ENCODE results near the gene MRPL1. TPM values are rescaled to one million over a fixed set of nuclear protein-coding genes. Genes with fewer than 3 reads are reported as not detected.
"Not testable (repeated sequence)": the region's sequence is repeated elsewhere in the genome, so short reads cannot be mapped to it uniquely, and the experiment has no call there.

The MRPL1 gene
- total RNA-seq, 1 donor from 2014 or later, result 31.7 TPM

- ChIA-PET CTCF (interaction anchor here (0.8 kb wide), 1 partner anchor 39 kb away, joined by 4 read pairs; no protein-coding TSS in a partner anchor), POLR2A (interaction anchor here (2.6 to 3.1 kb wide), 2 partner anchors 36 to 38 kb away, joined by 15 to 29 read pairs; no protein-coding TSS in a partner anchor)
- H3K4me1 Mint-ChIP-seq, result peaks cover 54% of the 10 kb centered on the region
- ATAC-seq (ENCODE audit: low read depth) (no peak), DNase-seq (no peak)
- no peaks in the 10 kb centered on the region for H3K27me3 Mint-ChIP-seq
- no peak for TF ChIP-seq CTCF (IDR thresholded peaks at IDR 0.05)
- intact Hi-C loops (cut with micrococcal nuclease), result no loop called here
- no peaks in the 10 kb centered on the region for H3K9me3 Mint-ChIP-seq
- H3K27ac Mint-ChIP-seq, result no peak overlapping the region
- no peaks in the 10 kb centered on the region for H3K36me3 Mint-ChIP-seq (ENCODE audit: low read depth)
- H3K4me3 Mint-ChIP-seq, result no peak overlapping the region
Measured at GRCh38 chr4:77856152-77856551, 6.5 kb upstream of the MRPL1 start.

- intact Hi-C loops (cut with micrococcal nuclease), result no loop called here
- POLR2A ChIA-PET, result interaction anchor here (0.7 to 5.2 kb wide), 2 partner anchors 39 to 1659 kb away, joined by 4 to 417 read pairs; partner anchors contain the start of gene CNOT6L
- H3K27ac Mint-ChIP-seq, result no peak overlapping the region
Measured at GRCh38 chr4:77859256-77859655, 3.4 kb upstream of the MRPL1 start.

GRCh38 chr4:77861495-77861894, 1.1 kb upstream of the MRPL1 start:
- no peaks in the 10 kb centered on the region for H3K9me3 Mint-ChIP-seq
- peaks cover 58% of the 10 kb centered on the region for H3K4me1 Mint-ChIP-seq
- H3K36me3 Mint-ChIP-seq (ENCODE audit: low read depth), result peaks cover 23% of the 10 kb centered on the region
- no peak for TF ChIP-seq CTCF (IDR thresholded peaks at IDR 0.05)
- POLR2A ChIA-PET, result interaction anchor here (1.1 to 5.2 kb wide), 17 partner anchors 9 to 1921 kb away, joined by 3 to 417 read pairs (median 6); partner anchors contain the start of genes BMP2K, CCNG2, CNOT6L and NAAA
- no peaks in the 10 kb centered on the region for H3K27me3 Mint-ChIP-seq
- peak overlapping the region; percentile 100 for H3K27ac Mint-ChIP-seq
- peak overlapping the region; percentile 97 for H3K4me3 Mint-ChIP-seq
- ATAC-seq (ENCODE audit: low read depth), result no peak
- intact Hi-C loops (cut with micrococcal nuclease), result loop anchor here (5.0 kb wide), 3 partner anchors 124 to 916 kb away; partner anchors contain the start of genes BMP2K and CCNG2
- DNase-seq, result no peak
- CTCF ChIA-PET, result interaction anchor here (1.2 to 3.8 kb wide), 5 partner anchors 9 to 60 kb away, joined by 4 to 27 read pairs (median 11); partner anchors contain the start of gene CNOT6L

More at GRCh38 chr4:77859256-77859655, 3.4 kb upstream of the MRPL1 start:
- no peak for TF ChIP-seq CTCF (IDR thresholded peaks at IDR 0.05)
- peaks cover 63% of the 10 kb centered on the region for H3K4me1 Mint-ChIP-seq
- H3K4me3 Mint-ChIP-seq, result no peak overlapping the region
- no peak for DNase-seq
- no peaks in the 10 kb centered on the region for H3K9me3 Mint-ChIP-seq
- peaks cover 13% of the 10 kb centered on the region for H3K36me3 Mint-ChIP-seq (ENCODE audit: low read depth)
- no peak for ATAC-seq (ENCODE audit: low read depth)
- CTCF ChIA-PET, result interaction anchor here (3.8 kb wide), 1 partner anchor 41 kb away, joined by 27 read pairs; the partner anchor contains the start of gene CNOT6L
- no peaks in the 10 kb centered on the region for H3K27me3 Mint-ChIP-seq

GRCh38 chr4:77863341-77863740, 711 bp downstream of the MRPL1 start:
- H3K27me3 Mint-ChIP-seq; H3K9me3 Mint-ChIP-seq; ATAC-seq (ENCODE audit: low read depth); CTCF ChIA-PET: not testable (repeated sequence)
- H3K4me3 Mint-ChIP-seq, result peak overlapping the region; percentile 97
- DNase-seq, result peak; percentile 18
- peaks cover 29% of the 10 kb centered on the region for H3K36me3 Mint-ChIP-seq (ENCODE audit: low read depth)
- intact Hi-C loops (cut with micrococcal nuclease), result loop anchor here (5.0 kb wide), 3 partner anchors 126 to 914 kb away; partner anchors contain the start of genes BMP2K and CCNG2
- peak overlapping the region; percentile 100 for H3K27ac Mint-ChIP-seq
- H3K4me1 Mint-ChIP-seq, result peaks cover 47% of the 10 kb centered on the region
- POLR2A ChIA-PET, result interaction anchor here (0.6 to 3.4 kb wide), 10 partner anchors 11 to 949 kb away, joined by 3 to 53 read pairs (median 5); partner anchors contain the start of gene CNOT6L

GRCh38 chr4:77865259-77865658, 2.6 kb downstream of the MRPL1 start:
- Mint-ChIP-seq H3K36me3 (ENCODE audit: low read depth) (peaks cover 41% of the 10 kb centered on the region), H3K9me3 (no peaks in the 10 kb centered on the region)

More at GRCh38 chr4:77865259-77865658, 2.6 kb downstream of the MRPL1 start:
- no peak for ATAC-seq (ENCODE audit: low read depth)
- no peak for TF ChIP-seq CTCF (IDR thresholded peaks at IDR 0.05)
- Mint-ChIP-seq H3K4me3 (no peak overlapping the region), H3K27me3 (no peaks in the 10 kb centered on the region), H3K27ac (no peak overlapping the region), H3K4me1 (peaks cover 54% of the 10 kb centered on the region)
- intact Hi-C loops (cut with micrococcal nuclease), result no loop called here
- DNase-seq, result no peak
- CTCF ChIA-PET, result no interaction called here
- POLR2A ChIA-PET, result interaction anchor here (0.7 to 3.4 kb wide), 3 partner anchors 41 to 1013 kb away, joined by 4 to 15 read pairs (median 7); no protein-coding TSS in a partner anchor
